ENCODE measurements around the gene FCRL6.

Gene FCRL6, protein sequence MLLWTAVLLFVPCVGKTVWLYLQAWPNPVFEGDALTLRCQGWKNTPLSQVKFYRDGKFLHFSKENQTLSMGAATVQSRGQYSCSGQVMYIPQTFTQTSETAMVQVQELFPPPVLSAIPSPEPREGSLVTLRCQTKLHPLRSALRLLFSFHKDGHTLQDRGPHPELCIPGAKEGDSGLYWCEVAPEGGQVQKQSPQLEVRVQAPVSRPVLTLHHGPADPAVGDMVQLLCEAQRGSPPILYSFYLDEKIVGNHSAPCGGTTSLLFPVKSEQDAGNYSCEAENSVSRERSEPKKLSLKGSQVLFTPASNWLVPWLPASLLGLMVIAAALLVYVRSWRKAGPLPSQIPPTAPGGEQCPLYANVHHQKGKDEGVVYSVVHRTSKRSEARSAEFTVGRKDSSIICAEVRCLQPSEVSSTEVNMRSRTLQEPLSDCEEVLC

DNA sequence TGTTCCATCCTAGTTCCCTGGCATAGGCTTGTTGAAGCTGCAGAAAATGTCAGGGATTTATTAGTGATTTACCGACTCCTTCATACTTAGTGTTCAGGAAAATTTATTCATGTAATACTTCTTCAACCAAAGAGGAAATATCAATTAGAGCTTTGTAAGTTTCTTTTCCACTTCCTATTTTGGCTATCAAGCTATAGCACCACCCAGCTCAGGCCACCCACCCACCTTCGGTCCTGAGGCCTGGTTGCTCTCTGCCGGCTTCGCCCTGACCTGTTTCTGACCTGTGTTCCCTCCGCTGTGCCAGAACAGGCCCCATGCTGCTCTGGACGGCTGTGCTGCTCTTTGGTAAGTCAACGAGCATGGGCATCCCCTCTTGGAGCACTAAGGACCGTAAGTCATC, at the start of gene FCRL6:
Gene FCRL6, plus strand, starts transcription at position 250 of the 400 bp plus-strand sequence. Its CDS starts 65 bp downstream, at position 315.
- no peak for DNase-seq

DNA sequence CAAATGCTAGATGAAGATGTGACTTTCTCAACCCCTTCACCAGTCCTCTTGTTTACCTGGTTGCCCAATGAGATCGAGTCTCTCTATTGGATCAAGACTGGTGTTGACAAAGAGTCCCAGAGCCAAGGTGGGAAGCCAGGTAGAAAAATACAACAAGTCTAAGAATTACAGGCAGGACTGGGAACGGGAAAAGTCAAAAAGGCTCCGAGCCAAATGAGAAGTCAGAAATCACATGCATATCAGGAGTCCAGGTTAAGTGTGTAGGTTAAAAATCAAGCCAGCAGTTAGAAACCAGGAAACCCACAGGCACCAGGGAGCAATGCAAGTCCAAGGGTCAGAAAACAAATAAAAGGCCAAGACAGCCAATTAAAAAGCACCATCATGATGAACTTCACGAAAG, 48.8 kb upstream of the FCRL6 start:
- no peak for DNase-seq

DNA sequence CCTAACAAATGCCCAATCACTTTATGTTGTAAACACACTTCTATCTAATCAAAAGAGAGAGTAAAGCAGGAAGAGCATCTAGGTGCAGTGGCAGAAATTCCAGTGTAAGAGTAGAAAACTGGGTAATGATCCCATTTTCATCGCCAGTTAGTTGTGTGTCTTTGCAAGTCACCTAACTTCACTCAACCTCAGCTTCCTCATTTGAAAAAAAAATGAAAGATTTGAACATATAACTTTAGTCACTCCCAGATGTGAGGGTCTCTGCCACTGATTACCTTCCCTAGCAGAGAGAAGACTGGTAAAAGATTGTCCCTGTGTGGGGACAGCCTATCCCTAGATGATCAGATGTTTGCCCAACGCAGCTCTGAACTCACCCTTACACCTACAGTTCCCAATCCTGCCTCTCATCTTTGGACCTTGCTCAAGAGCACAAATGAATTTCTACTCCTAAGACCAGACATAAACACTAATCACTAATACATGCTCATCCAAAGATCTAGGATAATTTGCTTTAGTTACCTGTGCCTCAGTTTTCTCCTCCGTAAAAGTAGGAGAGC, 46.6 kb upstream of the FCRL6 start:
- no peak for DNase-seq

DNA sequence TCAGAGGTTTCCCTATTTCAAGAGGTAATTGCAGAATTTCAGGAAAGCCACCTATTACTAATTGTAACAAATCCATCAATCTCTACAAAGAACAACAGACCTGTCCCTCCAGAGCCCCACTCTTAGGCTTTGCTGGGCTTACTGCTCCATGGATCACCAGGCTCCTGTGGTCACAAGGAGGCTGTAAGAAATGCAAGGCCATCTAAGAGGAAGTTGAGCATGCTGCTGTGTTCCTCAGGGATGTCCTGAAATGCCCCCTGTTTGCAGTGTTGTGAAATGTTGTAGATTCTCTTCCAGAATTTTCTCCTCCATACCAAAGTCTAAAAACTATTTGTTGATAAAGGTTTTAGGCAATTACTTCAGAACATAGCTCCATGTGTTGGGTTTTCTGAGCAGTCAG, 45.8 kb upstream of the FCRL6 start:
- no peak for DNase-seq

DNA sequence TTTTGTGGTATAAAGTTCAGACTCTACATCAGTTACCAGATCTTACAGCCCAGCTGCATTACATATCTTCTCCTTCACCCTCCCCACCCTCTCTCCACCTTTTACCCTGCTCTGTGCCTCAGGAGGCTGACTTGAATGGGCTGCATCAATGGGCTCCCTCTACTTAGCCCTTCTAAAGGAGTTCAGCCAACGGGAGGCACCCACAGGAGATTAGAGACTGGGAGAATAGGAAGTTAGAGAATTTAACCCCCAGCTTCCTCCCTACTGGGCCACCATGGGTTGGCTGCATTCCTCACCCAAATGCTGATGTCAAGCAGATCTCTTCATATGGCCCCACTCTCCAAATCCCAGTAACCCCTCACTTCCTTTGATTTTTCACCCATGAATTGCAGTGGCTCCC, 38.5 kb upstream of the FCRL6 start:
- no peak for DNase-seq

DNA sequence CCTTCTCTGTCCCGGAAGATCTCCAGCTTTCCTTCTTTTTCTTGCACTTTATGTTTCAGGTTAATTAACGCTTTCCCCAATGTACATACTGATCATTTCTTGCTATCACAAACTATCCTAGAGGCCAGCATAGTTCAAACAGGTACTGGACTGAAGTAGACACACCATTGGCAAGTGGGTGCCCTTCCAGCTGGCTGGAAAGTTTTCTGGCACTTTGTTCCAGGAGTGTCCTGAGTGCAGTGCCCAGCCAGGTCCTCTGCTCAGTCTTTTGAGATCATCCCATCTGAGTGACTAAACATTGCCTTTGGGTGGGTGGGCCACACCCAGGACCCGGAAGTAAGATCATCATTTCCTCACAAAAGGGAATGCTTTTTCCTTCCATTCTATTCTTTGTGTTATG, 36.4 kb upstream of the FCRL6 start:
- no peak for DNase-seq

DNA sequence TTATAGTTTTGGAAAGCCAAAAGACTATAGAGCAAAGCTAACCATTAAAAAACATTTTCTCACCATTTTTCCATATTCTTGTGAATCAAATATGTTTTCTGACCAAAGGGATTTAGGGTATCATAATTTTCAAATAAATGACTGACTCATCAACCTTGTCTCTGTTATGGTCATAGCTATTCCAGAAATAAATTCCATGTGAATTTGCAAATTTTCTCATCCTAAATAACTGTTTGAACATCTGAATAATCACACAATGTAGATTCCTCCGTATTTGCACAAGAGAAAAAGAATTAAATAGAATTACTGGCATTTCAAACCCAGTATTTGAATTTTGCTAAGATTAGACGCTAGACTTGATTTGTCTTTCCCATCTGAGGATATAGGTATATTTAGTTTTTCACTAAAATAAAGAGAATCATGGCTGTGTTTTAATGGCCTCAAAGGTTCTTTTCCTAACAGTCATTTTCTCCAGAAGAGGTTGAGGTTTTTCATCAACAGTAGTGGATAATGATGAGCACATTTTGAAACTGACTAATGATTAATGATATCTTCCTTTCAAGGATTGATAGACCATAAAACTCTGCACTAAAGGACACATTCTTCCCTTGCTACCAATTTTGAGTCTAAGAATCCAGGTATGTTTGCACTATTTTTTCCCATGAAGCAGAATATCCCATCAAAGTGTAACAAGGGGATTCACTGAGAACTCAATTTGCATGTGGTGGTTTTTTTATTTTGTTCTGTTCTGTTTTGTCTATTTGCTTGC, 30.8 kb upstream of the FCRL6 start:
- no peak for DNase-seq

DNA sequence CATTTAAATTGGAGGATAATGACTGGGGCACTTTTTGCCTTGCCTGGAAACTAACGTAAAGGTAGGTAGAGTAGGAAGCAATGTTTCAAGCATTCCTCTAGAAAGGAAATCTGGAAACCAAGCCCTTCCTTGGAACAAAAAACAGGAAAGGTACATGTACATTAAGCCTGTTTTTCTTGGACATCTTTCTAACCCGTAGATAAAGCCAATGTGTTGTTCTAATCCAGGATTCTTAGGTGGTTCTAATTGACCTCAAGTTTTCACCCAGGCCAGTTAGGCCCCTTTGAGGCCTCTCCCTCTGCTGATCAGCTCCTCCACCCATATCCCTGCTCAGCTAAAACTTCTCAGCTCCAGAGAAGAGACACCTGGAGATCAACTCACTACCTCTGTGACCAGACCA, 27.7 kb upstream of the FCRL6 start:
- DNase-seq = no peak

DNA sequence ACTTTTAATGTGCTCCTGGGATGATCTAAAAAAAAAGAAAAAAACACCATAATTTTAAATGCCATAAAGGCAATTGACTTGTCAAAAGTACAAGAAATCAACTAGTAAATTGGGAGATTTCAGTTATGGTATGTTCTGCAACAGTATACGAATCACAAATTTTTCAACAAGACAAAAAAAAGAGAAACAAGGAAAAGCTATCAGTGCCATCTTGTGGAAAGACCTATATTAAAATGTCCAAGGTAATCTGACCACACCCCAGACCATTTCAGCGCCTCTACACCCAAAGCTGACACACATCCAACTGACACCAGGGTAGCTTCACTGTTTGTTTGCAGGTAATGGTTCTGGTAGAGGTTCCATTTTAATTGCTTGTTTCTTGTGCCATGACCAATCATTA, 26.4 kb upstream of the FCRL6 start:
- no peak for DNase-seq

DNA sequence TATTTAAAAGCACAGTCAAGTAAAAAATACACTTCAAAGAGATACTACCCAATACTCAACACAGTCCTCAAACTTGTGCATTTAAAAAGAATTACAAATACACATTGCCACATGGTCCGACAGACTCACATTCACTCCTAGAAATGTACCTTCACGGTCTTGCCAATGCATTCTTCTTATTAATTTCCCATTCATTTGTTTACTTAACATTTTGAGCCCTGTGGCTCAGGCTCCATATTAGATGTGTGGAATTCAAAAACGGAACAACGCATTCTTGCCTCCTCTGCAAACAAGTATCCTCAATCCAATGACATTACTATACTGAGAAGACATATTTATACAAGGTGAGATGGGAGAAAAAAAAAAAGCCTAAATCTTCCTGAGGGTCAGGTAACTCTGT, 23.9 kb upstream of the FCRL6 start:
- DNase-seq = no peak

DNA sequence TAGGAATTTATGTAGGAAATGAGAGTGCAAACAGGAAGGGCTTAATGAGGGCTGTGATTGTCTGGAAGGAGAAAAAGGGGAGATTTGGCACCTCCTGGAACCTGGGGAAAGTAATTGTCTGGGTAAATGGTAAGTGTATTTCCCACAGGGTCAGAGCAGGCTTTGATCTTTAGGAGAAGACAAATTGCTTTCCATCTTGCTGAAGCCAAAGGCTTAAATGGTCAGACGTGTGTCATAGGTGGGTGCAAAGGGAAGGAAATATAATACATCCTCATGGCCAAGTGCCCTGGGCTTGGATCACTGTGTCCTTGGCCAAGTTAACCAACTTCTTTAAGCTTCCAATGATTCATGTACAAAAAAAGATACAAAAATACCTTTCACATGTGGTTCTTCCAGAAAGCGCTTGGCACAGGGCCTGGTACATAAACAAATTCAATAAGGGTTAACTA, 22.7 kb upstream of the FCRL6 start:
- peak; percentile 86 for DNase-seq

DNA sequence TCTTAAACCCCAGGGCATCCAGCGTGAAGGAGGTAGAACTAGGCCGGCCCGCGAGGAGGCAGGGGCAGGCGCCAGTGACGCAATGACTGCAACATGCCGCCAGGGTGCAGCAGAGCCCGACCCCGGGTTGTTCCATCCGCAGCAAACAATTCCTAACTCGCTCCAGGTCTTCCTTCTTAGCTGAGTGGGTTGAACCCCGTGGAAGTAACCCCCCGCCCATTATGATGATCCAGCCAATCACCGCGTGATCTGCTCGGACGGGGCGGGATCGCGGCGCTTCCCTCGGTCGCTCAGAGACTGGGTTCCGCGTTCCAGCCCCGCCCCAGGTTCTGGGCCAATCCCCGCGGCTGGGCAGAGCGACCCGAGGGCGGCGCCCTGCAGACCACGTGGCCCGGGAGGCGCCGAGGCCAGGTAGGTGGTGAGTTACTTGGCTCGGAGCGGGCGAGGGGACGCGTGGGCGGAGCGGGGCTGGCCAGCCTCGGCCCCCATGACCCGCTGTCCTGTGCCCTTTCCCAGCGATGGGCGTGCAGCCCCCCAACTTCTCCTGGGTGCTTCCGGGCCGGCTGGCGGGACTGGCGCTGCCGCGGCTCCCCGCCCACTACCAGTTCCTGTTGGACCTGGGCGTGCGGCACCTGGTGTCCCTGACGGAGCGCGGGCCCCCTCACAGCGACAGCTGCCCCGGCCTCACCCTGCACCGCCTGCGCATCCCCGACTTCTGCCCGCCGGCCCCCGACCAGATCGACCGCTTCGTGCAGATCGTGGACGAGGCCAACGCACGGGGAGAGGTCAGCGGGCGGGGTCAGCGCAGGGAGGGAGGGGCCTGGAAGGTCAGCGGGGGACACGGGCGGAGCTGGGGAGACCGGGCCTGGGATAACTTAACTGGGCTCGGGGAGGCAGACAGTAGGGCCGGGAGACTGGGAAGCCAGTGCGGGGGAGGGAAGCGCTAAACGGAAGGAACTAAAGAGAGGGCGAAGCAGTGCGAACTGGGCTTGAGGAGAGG, 21.3 kb upstream of the FCRL6 start, which contains the start of gene DUSP23:
Gene DUSP23, plus strand, starts transcription at position 380 of the 1,000 bp plus-strand sequence. Its CDS starts 139 bp downstream, at position 519.
- no peak for DNase-seq

DNA sequence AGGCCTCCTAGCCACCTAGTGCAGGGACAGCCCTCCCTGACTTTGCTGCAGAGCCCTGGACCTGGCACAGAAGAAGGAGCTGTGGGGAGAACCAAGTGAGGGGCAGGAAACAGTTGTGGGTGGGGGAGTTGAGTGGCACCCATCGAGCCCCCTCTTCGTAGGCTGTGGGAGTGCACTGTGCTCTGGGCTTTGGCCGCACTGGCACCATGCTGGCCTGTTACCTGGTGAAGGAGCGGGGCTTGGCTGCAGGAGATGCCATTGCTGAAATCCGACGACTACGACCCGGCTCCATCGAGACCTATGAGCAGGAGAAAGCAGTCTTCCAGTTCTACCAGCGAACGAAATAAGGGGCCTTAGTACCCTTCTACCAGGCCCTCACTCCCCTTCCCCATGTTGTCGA, 20.2 kb upstream of the FCRL6 start:
- DNase-seq = no peak

DNA sequence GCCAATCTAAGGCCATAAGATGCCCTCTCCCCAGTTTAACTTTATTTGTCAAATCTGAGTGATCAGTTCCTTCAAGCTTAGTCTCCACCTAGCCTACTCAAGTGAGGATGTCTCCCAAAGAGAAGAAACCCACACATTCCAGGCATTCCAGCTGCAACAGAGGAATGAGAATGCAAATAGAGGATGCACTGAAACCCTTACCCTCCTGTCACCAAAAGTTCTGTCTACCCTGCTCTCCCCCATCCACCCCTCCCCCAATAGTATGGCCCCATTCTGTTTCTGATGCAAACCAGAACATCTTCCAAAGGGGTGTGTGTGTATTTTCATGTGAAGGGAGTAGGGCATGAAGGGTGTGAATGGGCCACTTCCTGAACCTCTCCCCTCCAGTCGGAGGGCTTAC, 18.4 kb upstream of the FCRL6 start:
- DNase-seq = no peak

DNA sequence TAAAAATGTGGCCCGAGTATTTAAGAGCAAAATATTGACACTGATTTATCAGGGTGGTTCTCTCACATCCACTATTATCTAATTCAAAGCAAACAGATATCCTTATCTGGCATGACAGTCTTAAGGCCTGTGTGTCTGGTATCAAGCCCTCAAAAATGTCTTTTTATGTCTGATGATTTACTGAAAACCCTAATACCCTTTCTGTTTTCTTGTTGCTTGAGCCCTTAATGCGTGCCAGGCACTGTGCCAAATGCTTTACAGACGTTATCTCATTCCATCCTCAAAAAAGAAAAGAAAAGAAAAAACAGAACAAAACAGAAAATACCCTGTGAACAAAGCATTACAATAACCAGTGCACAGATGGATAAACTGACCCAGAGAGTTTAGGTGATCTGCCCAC, 15.7 kb upstream of the FCRL6 start:
- no peak for DNase-seq

DNA sequence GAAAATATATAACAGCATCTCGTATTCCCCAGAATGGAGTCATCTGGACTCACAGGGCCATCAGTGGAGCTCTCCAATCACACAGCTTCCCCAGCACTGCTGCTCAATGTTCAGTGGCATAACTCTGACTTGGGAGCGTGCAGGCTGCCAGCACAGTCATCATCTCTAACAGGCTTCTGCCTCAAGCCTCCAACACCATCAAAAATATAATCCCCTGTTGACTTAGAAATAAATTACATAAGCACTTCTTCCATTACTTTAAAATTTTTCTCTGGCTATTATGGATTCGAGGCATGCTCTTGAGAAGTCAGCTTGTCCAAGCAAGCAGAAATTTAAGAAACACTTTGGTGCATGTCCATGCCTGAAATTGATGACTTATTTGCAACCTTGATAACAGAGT, 15.2 kb upstream of the FCRL6 start:
- no peak for DNase-seq

DNA sequence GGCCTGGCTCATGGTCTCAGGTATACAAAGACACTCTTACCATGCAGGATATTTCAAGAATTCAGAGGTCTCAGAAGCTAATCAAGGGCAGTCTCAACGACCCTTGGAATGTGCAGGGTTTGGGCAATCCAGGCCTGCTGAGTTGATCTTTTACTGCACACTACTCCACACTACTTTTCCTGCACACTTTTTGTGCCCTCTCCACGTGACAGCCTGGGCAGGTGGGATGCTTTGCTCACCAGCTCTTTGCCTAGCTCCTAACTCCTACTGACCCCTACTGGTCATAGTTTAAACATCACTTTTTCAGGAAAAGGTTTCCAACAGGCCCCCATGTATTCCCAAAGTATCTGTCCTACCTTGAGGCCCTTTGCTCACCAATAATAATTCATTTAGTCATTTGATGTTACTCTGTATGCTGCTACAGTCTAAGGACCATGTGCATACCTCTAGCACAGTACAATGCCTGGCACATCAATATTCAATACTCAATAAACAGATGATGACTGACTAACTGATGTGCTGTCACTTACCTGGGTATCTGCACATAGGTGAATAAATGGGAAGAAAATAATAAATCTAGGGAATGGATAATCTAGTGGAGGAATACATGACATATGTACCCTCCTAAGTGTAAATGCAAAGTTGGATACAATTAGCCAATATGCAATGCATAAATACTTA, 11.8 kb upstream of the FCRL6 start:
- DNase-seq = peak; percentile 42

DNA sequence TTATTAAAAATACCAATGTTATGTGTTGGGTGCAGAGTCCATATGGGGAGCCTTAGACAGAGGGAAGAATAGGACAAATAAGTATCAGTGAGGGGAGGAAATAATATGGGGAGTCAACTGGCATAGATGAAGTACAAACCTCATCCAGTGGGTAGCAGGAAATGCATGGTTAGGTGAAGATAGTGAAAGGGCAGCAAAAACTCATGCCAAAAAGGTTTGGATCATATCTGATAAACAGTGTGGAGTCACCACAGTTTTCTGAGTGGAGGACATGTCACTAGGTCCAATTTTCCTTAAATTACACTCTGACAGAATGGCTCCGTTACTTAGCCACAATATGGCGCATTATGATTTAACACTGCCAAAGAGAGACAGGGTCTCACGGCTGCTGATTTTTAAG, 11.1 kb upstream of the FCRL6 start:
- DNase-seq = no peak

DNA sequence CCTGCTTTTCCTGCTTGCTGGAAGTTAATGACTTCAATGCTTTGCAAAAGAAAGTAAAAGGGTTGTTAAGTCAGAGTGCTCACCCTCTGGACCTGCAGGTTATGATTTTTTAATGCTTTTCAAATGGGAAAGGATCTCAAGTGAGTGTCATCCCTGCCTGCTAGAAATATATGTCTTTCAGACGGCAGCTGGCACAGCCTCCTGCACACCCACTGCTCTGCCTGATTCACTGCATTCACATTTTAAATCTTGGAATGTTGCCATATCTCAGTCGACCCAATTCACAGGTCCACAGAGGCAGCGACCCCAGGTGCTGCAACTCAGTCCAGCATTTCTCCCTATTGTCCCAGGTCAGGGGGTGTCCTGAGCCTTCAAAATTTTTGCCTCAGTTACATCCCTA, 10.7 kb upstream of the FCRL6 start:
- DNase-seq = no peak

DNA sequence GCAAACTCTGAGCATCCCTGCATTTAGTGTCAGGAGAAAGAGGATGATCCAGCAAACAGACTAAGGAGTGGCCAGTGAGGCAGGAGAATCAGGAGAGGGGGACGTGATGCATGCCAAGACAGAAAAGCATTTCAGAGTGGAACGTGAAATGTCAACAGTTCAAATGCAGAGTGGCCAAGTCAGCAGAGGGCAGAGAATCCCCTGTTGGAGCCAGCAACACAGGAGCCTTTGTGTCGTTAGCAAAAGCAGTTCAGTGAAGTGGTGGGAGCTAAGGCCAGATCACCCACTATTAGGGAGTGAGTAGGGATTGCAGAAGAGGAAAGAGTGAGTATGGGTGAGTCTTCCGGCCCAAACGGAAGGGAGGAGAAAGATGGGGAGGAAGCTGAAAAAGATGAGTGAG, 6.6 kb upstream of the FCRL6 start:
- no peak for DNase-seq

DNA sequence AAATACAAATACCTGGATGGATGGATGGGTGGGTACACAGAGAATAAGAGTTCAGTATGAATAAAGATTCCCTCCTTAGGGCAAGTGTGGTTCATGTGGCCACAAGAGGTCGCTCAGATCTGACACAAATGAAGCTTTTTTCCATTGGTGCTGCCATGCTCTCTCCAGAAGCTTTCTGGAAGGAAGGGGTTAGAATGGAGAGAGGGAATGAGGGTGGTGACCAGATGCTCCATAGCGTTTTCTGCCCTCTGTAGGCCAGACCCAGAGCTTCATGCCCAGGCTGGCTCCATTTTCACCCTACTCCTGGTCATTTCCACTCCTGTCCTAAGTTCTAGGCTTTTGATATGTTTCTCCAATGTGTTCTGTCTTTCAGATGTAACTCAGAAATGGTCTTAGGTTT, 3.3 kb upstream of the FCRL6 start:
- peak; percentile 24 for DNase-seq

DNA sequence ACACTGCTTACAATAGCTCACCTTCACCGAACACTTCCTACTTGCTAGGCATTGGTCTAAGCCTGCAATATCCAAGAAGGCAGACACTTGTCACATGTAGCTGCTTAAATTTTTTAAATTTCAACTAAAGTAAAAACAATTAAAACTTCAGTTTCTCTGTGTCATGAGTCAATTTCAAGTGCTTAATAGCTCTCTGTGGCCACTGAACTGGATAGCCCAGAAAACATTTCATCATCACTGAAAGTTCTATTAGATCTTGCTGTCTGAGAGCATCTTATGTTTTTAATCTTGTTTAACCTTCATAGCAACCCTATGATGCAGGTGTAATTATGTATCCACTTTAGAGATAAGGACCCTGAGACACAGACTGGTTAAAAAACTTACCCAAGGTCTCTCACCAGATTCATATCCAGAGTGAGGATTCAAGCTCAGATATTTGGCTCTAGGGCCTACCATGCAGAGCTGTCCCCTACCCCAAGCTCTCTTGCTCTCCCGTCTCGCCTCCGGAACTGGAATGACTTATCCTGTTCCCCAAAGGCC, 2.6 kb upstream of the FCRL6 start:
- DNase-seq = no peak

All from NCI-H1048 (cell line).